DND-41 (cell line): ENCODE results near the gene DRD4.

Source experiments
- ATAC-seq: fragments of 200-7000 bp; cut with Tn5 transposase; 3 replicates; pipeline ENCODE4 v1.9.1; 2021; ENCODE audit warnings: low read depth; ENCODE audit not compliant: insufficient read depth
- DNase-seq: peaks from one replicate; pipeline ENCODE4 v3.0.0-alpha.2; 2020
- H2AFZ ChIP-seq: 2 replicates; pipeline ENCODE4 v1.6.0; 2012; ENCODE audit warnings: low read depth, low read length
- H3K27ac ChIP-seq: 2 replicates; pipeline ENCODE4 v1.5.1; 2012; ENCODE audit warnings: low read length, inconsistent platforms
- H3K27me3 ChIP-seq: fragments of 200-600 bp; sonication (generic); 2 replicates; pipeline ENCODE4 v1.6.0; 2012; ENCODE audit warnings: low read length, mild to moderate bottlenecking, inconsistent platforms; ENCODE audit not compliant: insufficient read depth, poor library complexity
- H3K36me3 ChIP-seq: 2 replicates; pipeline ENCODE4 v1.5.1; 2012; ENCODE audit warnings: low read length, inconsistent platforms; ENCODE audit not compliant: insufficient read depth
- H3K4me1 ChIP-seq: 2 replicates; pipeline ENCODE4 v1.5.1; 2012; ENCODE audit warnings: mild to moderate bottlenecking, low read length; ENCODE audit not compliant: insufficient read depth
- H3K4me2 ChIP-seq: 2 replicates; pipeline ENCODE4 v1.6.0; 2012; ENCODE audit warnings: mild to moderate bottlenecking, moderate library complexity, low read length, inconsistent platforms; ENCODE audit not compliant: insufficient read depth
- H3K4me3 ChIP-seq, 2 experiments: fragments of 200-600 bp in 1 of 2; shearing (Covaris generic) in 1 of 2; 2 replicates each; pipeline ENCODE4 v1.5.1; 2012 to 2016; ENCODE audit warnings: inconsistent platforms in 2 of 2, low read length in 2 of 2, mild to moderate bottlenecking in 2 of 2, low read depth in 1 of 2, moderate library complexity in 1 of 2
- H3K79me2 ChIP-seq: 2 replicates; pipeline ENCODE4 v1.6.0; 2012; ENCODE audit warnings: low read length, inconsistent platforms; ENCODE audit not compliant: insufficient read depth
- H3K9ac ChIP-seq: 2 replicates; pipeline ENCODE4 v1.6.0; 2012; ENCODE audit warnings: low read depth, mild to moderate bottlenecking, inconsistent platforms, low read length, moderate library complexity
- H3K9me3 ChIP-seq: 2 replicates; pipeline ENCODE4 v1.5.1; 2012; ENCODE audit warnings: low read length, moderate library complexity, mild to moderate bottlenecking, inconsistent platforms; ENCODE audit not compliant: insufficient read depth, severe bottlenecking
- H4K20me1 ChIP-seq: 2 replicates; pipeline ENCODE4 v1.6.0; 2012; ENCODE audit warnings: low read length; ENCODE audit not compliant: insufficient read depth
- EZH2 ChIP-seq: IDR thresholded peaks from 3 replicates; pipeline ENCODE4 v1.6.1; 2012; ENCODE audit warnings: borderline replicate concordance, low read depth, mild to moderate bottlenecking, moderate library complexity, low read length, inconsistent platforms; ENCODE audit not compliant: severe bottlenecking
- TF ChIP-seq, protein P1 (sequence below): IDR thresholded peaks from 2 replicates; pipeline ENCODE4 v1.5.1; 2012; ENCODE audit warnings: borderline replicate concordance, low read length, moderate library complexity, mild to moderate bottlenecking; ENCODE audit not compliant: poor library complexity, severe bottlenecking; ENCODE audit errors: extremely low read depth

Gene DRD4

DNA sequence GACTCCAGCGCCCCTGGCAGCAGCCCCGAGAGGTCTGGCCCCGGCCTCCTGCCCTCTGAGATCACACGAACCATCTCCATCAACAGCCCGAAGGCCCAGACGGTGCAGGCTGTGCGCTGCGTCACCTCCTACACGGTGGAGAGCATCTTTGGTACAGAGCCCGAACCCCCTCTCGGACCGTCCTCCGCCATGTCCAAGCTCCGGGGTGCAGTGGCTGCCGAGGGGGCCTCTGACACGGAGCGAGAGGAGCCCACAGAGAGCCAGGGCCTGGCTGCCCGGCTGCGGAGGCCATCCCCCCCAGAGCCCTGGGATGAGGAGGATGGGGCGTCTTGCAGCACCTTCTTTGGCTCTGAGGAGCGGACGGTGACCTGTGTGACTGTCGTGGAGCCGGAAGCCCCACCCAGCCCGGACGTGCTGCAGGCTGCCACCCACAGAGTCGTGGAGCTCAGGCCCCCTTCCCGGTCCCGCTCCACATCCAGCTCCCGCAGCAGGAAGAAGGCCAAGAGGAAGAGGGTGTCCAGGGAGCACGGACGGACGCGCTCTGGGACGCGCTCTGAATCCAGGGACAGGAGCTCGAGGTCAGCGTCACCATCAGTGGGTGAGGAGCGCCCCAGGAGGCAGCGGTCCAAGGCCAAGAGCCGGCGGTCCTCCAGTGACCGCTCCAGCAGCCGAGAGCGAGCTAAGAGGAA is 29.0 kb upstream of the DRD4 start:
- Histone ChIP-seq H3K79me2 (peaks cover 6% of the 10 kb centered on the region), H3K36me3 (peaks cover 100% of the 10 kb centered on the region), H2AFZ (no peak overlapping the region), H3K27ac (no peak overlapping the region), H3K4me3 (no peak overlapping the region), H3K9ac (no peak overlapping the region), H3K9me3 (no peaks in the 10 kb centered on the region), H3K4me1 (0 out of 2 replicates have a peak, but pooled peaks cover 3% of the 10 kb centered on the region), H3K4me2 (no peak overlapping the region), H3K27me3 (no peaks in the 10 kb centered on the region), H4K20me1 (peaks cover 69% of the 10 kb centered on the region)
- no peak for TF ChIP-seq EZH2
- TF ChIP-seq, protein P1, sequence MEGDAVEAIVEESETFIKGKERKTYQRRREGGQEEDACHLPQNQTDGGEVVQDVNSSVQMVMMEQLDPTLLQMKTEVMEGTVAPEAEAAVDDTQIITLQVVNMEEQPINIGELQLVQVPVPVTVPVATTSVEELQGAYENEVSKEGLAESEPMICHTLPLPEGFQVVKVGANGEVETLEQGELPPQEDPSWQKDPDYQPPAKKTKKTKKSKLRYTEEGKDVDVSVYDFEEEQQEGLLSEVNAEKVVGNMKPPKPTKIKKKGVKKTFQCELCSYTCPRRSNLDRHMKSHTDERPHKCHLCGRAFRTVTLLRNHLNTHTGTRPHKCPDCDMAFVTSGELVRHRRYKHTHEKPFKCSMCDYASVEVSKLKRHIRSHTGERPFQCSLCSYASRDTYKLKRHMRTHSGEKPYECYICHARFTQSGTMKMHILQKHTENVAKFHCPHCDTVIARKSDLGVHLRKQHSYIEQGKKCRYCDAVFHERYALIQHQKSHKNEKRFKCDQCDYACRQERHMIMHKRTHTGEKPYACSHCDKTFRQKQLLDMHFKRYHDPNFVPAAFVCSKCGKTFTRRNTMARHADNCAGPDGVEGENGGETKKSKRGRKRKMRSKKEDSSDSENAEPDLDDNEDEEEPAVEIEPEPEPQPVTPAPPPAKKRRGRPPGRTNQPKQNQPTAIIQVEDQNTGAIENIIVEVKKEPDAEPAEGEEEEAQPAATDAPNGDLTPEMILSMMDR, result no peak
- ATAC-seq (no peak), DNase-seq (no peak)

GRCh38 chr11:608791-609251 is 28.2 kb upstream of the DRD4 start:
- no peak overlapping the region for H3K4me3 ChIP-seq
- H3K27me3 ChIP-seq, result no peaks in the 10 kb centered on the region
- H3K36me3 ChIP-seq, result peaks cover 96% of the 10 kb centered on the region
- peaks cover 8% of the 10 kb centered on the region for H3K4me1 ChIP-seq
- DNase-seq, result no peak
- TF ChIP-seq EZH2, result no peak
- TF ChIP-seq, protein P1, result no peak
- no peak overlapping the region for H2AFZ ChIP-seq
- no peaks in the 10 kb centered on the region for H3K9me3 ChIP-seq
- peaks cover 6% of the 10 kb centered on the region for H3K79me2 ChIP-seq
- ATAC-seq, result no peak
- peaks cover 71% of the 10 kb centered on the region for H4K20me1 ChIP-seq
- no peak overlapping the region for H3K9ac ChIP-seq
- no peak overlapping the region for H3K4me2 ChIP-seq
- no peak overlapping the region for H3K27ac ChIP-seq

DNA sequence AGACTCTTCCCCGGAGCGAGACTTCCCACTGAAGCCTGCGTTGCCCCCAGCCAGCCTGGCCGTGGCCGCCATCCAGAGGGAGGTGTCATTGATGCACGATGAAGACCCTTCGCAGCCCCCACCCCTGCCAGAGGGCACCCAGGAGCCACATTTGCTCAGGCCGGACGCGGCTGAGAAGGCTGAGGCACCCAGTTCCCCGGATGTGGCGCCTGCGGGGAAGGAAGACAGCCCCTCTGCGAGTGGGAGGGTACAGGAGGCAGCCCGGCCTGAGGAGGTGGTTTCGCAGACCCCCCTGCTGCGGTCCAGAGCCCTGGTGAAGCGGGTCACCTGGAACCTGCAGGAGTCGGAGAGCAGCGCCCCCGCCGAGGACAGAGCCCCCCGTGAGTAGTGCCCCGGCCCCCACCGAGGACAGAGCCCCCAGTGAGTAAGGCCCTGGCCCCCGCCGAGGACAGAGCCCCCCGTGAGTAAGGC is 27.7 kb upstream of the DRD4 start:
- H3K4me2 ChIP-seq, result no peak overlapping the region

More for the DNA sequence above, 27.7 kb upstream of the DRD4 start:
- Histone ChIP-seq H3K27me3 (no peaks in the 10 kb centered on the region), H3K4me1 (peaks cover 14% of the 10 kb centered on the region), H2AFZ (no peak overlapping the region), H3K27ac (no peak overlapping the region), H3K9ac (no peak overlapping the region), H4K20me1 (peaks cover 74% of the 10 kb centered on the region), H3K4me3 (no peak overlapping the region), H3K79me2 (peaks cover 3% of the 10 kb centered on the region; the same call in 1 of the 2 replicates), H3K9me3 (no peaks in the 10 kb centered on the region), H3K36me3 (peaks cover 95% of the 10 kb centered on the region)
- ATAC-seq (no peak), DNase-seq (no peak)
- TF ChIP-seq, protein P1, result no peak
- TF ChIP-seq EZH2, result no peak
